IPS-18c (cell line): ENCODE measurements around the gene GSN.
"Not testable (repeated sequence)": the region's sequence is repeated elsewhere in the genome, so short reads cannot be mapped to it uniquely, and the experiment has no call there.

Source experiments
- H3K4me3 ChIP-seq: 2 replicates; pipeline ENCODE4 v1.7.0; 2013; ENCODE audit warnings: low read depth, mild to moderate bottlenecking, low read length, moderate library complexity; ENCODE audit not compliant: insufficient read depth
- H3K9me3 ChIP-seq: one replicate; pipeline ENCODE4 v1.6.1; 2013; ENCODE audit warnings: mild to moderate bottlenecking, low read length, moderate library complexity; ENCODE audit not compliant: control insufficient read depth, insufficient read depth

The GSN gene

DNA sequence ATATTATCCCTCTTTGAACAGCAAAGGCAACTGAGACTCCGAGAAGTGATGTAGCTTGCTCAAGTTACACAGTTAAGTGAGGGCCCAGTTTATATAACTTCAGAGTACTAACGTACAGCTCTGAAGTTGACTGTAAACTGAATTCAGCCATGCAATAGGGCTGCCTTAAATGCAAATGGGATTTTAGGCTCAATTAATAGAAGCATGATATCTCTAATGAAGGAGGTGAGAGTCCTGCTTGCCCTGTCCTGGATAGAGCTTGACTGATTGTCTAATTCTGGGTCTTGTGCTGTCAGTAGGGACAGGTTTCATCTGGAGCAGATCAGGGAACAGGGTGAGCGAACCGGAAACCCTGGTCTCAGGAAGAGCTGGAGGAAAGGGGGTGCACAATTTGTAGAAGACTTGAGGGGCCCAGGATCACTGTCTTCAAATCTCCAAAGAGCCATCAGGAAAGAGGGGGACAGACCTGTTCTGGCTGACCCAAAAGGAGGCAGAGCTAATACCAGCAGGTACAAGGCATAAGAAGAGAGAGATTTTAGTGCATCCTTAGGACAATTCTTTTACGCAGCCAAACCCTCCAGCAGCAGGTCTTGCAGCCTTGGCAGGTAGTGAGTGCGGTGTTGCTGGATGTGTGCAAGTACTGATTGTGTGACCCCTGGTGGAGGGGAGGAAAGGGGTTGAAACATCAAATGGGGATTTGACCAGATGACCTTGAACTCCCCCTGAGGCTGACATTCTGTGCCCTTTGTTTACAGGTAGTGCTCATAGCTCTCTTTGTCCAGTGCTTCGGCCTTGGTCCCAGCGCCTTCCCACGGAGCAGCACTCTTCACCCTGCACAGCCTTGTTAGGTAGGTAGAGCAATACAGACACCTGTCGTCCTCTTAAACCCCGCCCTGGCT is 13.0 kb downstream of the GSN start:
- no peak overlapping the region for H3K4me3 ChIP-seq
- H3K9me3 ChIP-seq = no peaks in the 10 kb centered on the region

- no peak overlapping the region for H3K4me3 ChIP-seq
- H3K9me3 ChIP-seq = no peaks in the 10 kb centered on the region
Measured at GRCh38 chr9:121281614-121282276, 13.8 kb downstream of the GSN start.

DNA sequence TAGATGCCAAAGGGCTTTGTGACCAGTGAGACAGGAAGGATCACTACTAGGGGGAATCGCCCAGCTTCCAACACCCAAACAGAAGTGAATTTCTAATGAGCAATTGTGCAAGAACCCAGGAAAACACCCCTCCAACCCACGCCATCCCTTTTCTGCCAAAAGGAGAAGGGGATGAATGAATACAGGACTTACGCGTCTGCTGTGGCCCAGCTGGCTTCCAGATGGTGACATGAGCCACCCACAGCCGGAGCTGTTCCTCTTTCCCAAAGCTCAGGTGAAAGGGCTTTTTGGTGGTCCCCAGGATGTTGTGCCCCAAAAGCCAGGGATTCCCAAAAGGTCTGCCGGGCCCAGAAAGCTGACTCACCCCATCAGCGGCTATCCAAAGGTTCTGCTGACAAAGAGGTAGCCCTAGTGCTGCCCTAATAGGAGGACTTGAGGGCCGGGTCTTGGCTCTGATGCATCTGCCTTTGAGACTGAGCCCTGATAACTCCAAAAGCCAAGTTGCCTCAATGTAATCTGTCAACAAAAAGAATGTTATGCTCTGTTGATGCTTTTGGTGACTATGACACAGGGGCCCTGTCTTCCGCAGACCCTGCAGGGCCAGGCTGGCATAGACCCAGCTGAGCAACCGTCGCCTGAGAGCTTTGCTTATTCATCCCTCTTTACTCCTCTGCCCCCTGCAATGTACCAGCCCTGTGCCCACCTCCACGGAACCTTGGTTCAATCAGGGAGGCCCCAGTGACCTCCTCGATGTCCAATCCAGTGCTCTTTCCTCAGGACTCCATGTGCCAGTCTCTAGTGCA is 14.5 kb downstream of the GSN start:
- Histone ChIP-seq H3K9me3 (no peaks in the 10 kb centered on the region), H3K4me3 (no peak overlapping the region)

DNA sequence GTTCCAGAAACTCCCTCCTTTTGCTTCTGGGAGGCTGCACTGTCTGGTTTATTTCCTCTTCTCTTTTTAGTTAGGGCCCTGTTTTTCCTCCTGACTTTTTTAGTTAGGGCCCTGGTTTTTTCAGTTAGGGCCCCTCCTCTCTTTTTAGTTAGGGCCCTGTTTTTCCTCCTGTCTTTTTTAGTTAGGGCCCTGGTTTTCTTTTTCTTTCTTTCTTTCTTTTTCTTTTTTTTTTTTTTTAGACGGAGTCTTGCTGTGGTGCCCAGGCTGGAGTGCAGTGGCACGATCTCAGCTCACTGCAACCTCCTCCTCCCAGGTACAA is 15.1 kb downstream of the GSN start:
- no peak overlapping the region for H3K4me3 ChIP-seq
- H3K9me3 ChIP-seq = no peaks in the 10 kb centered on the region

- Histone ChIP-seq H3K4me3 (no peak overlapping the region), H3K9me3 (no peaks in the 10 kb centered on the region)
Measured at GRCh38 chr9:121283856-121284732, 16.1 kb downstream of the GSN start.

- no peaks in the 10 kb centered on the region for H3K9me3 ChIP-seq
- no peak overlapping the region for H3K4me3 ChIP-seq
Measured at GRCh38 chr9:121284733-121285451, 16.9 kb downstream of the GSN start.

- peak overlapping the region; percentile 29; the same call in 1 of the 2 replicates for H3K4me3 ChIP-seq
- H3K9me3 ChIP-seq = no peaks in the 10 kb centered on the region
Measured at GRCh38 chr9:121285835-121286687, 18.1 kb downstream of the GSN start.

DNA sequence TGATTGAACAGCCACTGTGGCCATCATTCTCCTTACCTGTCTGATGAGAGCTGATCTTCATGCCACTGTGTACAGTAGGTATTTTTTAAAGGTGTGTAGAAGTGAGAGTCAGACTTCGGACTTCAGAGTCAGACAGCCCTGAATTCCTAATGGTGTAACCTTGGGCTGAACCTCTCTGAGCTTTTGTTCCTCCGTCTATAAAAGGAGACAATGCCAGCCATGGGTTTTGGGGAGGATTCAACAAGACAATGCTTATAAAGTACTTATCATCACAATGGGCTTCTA is 18.7 kb downstream of the GSN start:
- H3K9me3 ChIP-seq = no peaks in the 10 kb centered on the region
- H3K4me3 ChIP-seq = peak overlapping the region; percentile 29; the same call in 1 of the 2 replicates

DNA sequence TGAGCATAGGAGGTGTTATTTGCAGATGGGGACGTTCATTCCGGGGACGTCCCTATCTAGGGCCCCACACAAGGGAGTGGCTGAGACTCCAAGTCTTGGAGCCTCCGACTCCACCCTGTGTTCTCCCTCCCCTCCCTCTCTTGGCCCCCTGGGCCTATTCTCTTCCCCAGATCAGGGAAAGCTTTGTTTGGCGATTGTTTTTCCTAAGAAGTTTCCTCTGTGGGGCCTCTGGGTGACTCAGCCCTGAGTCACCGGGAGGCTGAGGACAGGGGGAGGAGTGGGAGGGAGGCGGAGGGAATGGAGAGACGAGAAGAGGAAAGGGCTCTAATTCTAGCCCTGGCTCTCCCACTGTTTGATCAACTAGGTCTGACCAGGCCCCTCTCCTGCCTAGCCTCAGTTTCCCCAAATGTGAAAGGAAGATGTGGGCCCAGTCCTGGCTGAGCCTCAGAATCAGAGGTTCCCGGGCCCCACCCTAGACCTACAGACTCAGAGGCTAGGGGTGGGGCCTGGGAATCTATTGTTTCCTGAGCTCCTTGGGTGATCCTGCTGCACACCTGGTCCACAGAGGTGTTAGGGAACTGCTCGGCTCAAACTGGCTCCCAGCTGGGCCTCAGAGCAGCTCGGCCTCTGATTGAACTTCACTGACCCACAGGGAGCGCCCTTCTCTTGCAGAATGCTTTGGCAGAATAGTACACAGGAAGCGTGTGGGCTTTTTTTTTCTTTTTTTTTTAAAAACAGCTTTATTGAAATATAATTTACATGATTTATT is 19.2 kb downstream of the GSN start:
- peak overlapping the region; percentile 20; the same call in 1 of the 2 replicates for H3K4me3 ChIP-seq
- H3K9me3 ChIP-seq = no peaks in the 10 kb centered on the region

- Histone ChIP-seq H3K4me3 (no peak overlapping the region), H3K9me3 (no peaks in the 10 kb centered on the region)
Measured at GRCh38 chr9:121288673-121289025, 20.7 kb downstream of the GSN start.

GRCh38 chr9:121289026-121289771 is 21.2 kb downstream of the GSN start:
- H3K9me3 ChIP-seq = no peaks in the 10 kb centered on the region

DNA sequence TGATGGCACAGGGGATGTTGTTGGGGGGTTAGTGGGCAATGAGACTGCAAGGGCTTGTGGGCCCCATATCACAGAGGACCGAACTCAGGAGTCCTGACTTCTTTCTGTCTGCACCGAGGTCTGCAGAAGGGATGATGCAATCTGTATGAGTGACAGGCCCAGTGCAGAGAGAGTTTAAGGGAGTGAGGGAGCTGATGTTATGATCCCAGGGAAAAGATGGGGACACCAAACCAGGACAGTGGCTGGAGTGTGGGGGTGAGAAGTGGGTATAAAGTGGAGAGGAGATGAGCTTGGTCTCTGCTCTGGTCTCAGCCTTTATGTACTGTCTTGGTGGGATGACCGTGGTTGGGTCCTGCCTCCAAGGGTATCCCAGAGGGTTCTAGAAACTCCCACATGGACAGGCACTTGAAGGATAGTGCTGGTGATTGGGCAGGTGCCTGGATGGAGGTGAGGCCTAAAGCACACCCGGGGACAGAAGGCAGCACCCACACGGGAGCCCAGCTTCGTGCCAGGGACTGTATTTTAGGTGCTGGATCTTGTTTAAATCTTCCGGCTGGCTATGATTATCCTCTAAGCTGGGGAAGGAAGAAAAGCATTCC is 21.9 kb downstream of the GSN start:
- Histone ChIP-seq H3K4me3 (peak overlapping the region; percentile 6; the same call in 1 of the 2 replicates), H3K9me3 (no peaks in the 10 kb centered on the region)

More at GRCh38 chr9:121289026-121289771, 21.2 kb downstream of the GSN start:
- H3K4me3 ChIP-seq = peak overlapping the region; percentile 16

- not testable (repeated sequence) for H3K9me3 ChIP-seq, H3K4me3 ChIP-seq
Measured at GRCh38 chr9:121291536-121291935, 23.6 kb downstream of the GSN start.

- Histone ChIP-seq H3K9me3 (no peaks in the 10 kb centered on the region), H3K4me3 (no peak overlapping the region)
Measured at GRCh38 chr9:121292051-121292450, 24.1 kb downstream of the GSN start.
